H9 (cell line): Measurements from ENCODE around the gene OXER1. TPM values are rescaled to one million over a fixed set of nuclear protein-coding genes. Genes with fewer than 3 reads are reported as not detected.

ENCODE experiments used
- DNase-seq: peaks from one replicate; pipeline ENCODE4 v3.0.0-alpha.2; 2017
- H2AFZ ChIP-seq: one replicate; pipeline ENCODE4 v1.6.1; 2013; ENCODE audit warnings: mild to moderate bottlenecking, low read length, control low read depth, moderate library complexity
- H2AK5ac ChIP-seq: 2 replicates; pipeline ENCODE4 v1.6.1; 2013; ENCODE audit warnings: low read length, control low read depth, mixed read lengths; ENCODE audit not compliant: insufficient read length
- H2BK120ac ChIP-seq: one replicate; pipeline ENCODE4 v1.6.1; 2013; ENCODE audit warnings: low read depth, mild to moderate bottlenecking, low read length, control low read depth, inconsistent platforms; ENCODE audit not compliant: poor library complexity, severe bottlenecking
- H2BK12ac ChIP-seq: 2 replicates; pipeline ENCODE4 v1.6.1; 2013; ENCODE audit warnings: low read length, control low read depth, mixed read lengths, low read depth; ENCODE audit not compliant: insufficient read length
- H2BK15ac ChIP-seq: 2 replicates; pipeline ENCODE4 v1.6.1; 2013; ENCODE audit warnings: low read depth, low read length, control low read depth
- H2BK20ac ChIP-seq: one replicate; pipeline ENCODE4 v1.6.1; 2013; ENCODE audit warnings: low read depth, mild to moderate bottlenecking, low read length, control low read depth, inconsistent platforms; ENCODE audit not compliant: poor library complexity, severe bottlenecking
- H2BK5ac ChIP-seq: 2 replicates; pipeline ENCODE4 v1.6.1; 2013; ENCODE audit warnings: low read length, control low read depth, mixed read lengths; ENCODE audit not compliant: insufficient read length
- H3K14ac ChIP-seq: 2 replicates; pipeline ENCODE4 v1.6.1; 2013; ENCODE audit warnings: low read length, control low read depth; ENCODE audit not compliant: insufficient read depth
- H3K18ac ChIP-seq: 2 replicates; pipeline ENCODE4 v1.6.1; 2013; ENCODE audit warnings: low read depth, mild to moderate bottlenecking, mixed read lengths, low read length, control low read depth; ENCODE audit not compliant: insufficient read length
- H3K23ac ChIP-seq: 2 replicates; pipeline ENCODE4 v1.6.1; 2013; ENCODE audit warnings: low read length, control low read depth, mixed read lengths, low read depth; ENCODE audit not compliant: insufficient read length
- H3K23me2 ChIP-seq: 2 replicates; pipeline ENCODE4 v1.6.1; 2013; ENCODE audit warnings: low read depth, mild to moderate bottlenecking, mixed read lengths, low read length, control low read depth; ENCODE audit not compliant: insufficient read length, poor library complexity, severe bottlenecking
- H3K27ac ChIP-seq: 2 replicates; pipeline ENCODE4 v1.5.1; 2013; ENCODE audit warnings: low read length, control low read depth, mixed read lengths, low read depth; ENCODE audit not compliant: insufficient read length
- H3K27me3 ChIP-seq: 2 replicates; pipeline ENCODE4 v1.6.1; 2013; ENCODE audit warnings: low read length, control low read depth, inconsistent platforms; ENCODE audit not compliant: insufficient read depth
- H3K4ac ChIP-seq: 2 replicates; pipeline ENCODE4 v1.6.1; 2013; ENCODE audit warnings: low read depth, mild to moderate bottlenecking, control low read depth, inconsistent platforms, low read length, moderate library complexity
- H3K4me1 ChIP-seq: 2 replicates; pipeline ENCODE4 v1.6.1; 2013; ENCODE audit warnings: low read length, control low read depth, inconsistent platforms; ENCODE audit not compliant: insufficient read depth
- H3K4me2 ChIP-seq: 2 replicates; pipeline ENCODE4 v1.6.1; 2013; ENCODE audit warnings: low read length, control low read depth, mixed read lengths; ENCODE audit not compliant: insufficient read length, insufficient read depth
- H3K56ac ChIP-seq: 2 replicates; pipeline ENCODE4 v1.6.1; 2013; ENCODE audit warnings: low read depth, mild to moderate bottlenecking, mixed read lengths, low read length, control low read depth; ENCODE audit not compliant: insufficient read length
- H3K79me1 ChIP-seq: 2 replicates; pipeline ENCODE4 v1.6.1; 2013; ENCODE audit warnings: low read depth, mild to moderate bottlenecking, moderate library complexity, low read length, control low read depth, inconsistent platforms; ENCODE audit not compliant: insufficient read depth, poor library complexity, severe bottlenecking
- H3K79me2 ChIP-seq: 2 replicates; pipeline ENCODE4 v1.6.1; 2013; ENCODE audit warnings: low read length, control low read depth, inconsistent platforms; ENCODE audit not compliant: insufficient read depth
- H3K9ac ChIP-seq: 2 replicates; pipeline ENCODE4 v1.6.1; 2013; ENCODE audit warnings: low read length, control low read depth, mixed read lengths; ENCODE audit not compliant: insufficient read length; ENCODE audit errors: extremely low read depth
- H3K9me3 ChIP-seq: one replicate; pipeline ENCODE4 v1.6.1; 2013; ENCODE audit warnings: low read depth, low read length, inconsistent platforms; ENCODE audit not compliant: control insufficient read depth
- H3T11ph ChIP-seq: one replicate; pipeline ENCODE4 v1.6.1; 2013; ENCODE audit warnings: mild to moderate bottlenecking, low read length, control low read depth, inconsistent platforms
- H4K20me1 ChIP-seq: one replicate; pipeline ENCODE4 v1.6.1; 2013; ENCODE audit not compliant: control insufficient read depth, insufficient read length, insufficient read depth
- H4K5ac ChIP-seq: 2 replicates; pipeline ENCODE4 v1.6.1; 2013; ENCODE audit warnings: low read depth, mild to moderate bottlenecking, mixed read lengths, low read length, control low read depth; ENCODE audit not compliant: insufficient read length
- H4K8ac ChIP-seq: replicated peaks from 2 replicates; pipeline ENCODE4 v1.6.1; 2013; ENCODE audit warnings: low read length, control low read depth, mixed read lengths, low read depth; ENCODE audit not compliant: insufficient read length
- H4K91ac ChIP-seq: 2 replicates; pipeline ENCODE4 v1.6.1; 2013; ENCODE audit warnings: low read depth, mild to moderate bottlenecking, moderate library complexity, mixed read lengths, low read length, control low read depth; ENCODE audit not compliant: insufficient read length
- H3K27ac Mint-ChIP-seq, 3 experiments: 2 replicates in 2 of 3; 3 replicates in 1 of 3; pipeline ENCODE4 v1.8.0; 2020 to 2021; ENCODE audit warnings: mixed read lengths in 3 of 3, mild to moderate bottlenecking in 1 of 3, moderate library complexity in 1 of 3
- H3K27me3 Mint-ChIP-seq: 2 replicates; pipeline ENCODE4 v1.8.0; 2021; ENCODE audit warnings: low read depth, mild to moderate bottlenecking, moderate library complexity, mixed read lengths
- H3K36me3 Mint-ChIP-seq, 3 experiments: 2 replicates in 2 of 3; 3 replicates in 1 of 3; pipeline ENCODE4 v1.8.0; 2020 to 2021; ENCODE audit warnings: low read depth in 3 of 3, mixed read lengths in 3 of 3; ENCODE audit not compliant: insufficient read depth in 1 of 3
- H3K4me1 Mint-ChIP-seq, 2 experiments: 2 replicates each; pipeline ENCODE4 v1.8.0; 2020; ENCODE audit warnings: mixed read lengths in 2 of 2
- H3K4me3 Mint-ChIP-seq, 2 experiments: 2 replicates in 1 of 2; 3 replicates in 1 of 2; pipeline ENCODE4 v1.8.0; 2020 to 2021; ENCODE audit warnings: mild to moderate bottlenecking in 2 of 2, mixed read lengths in 2 of 2, moderate library complexity in 1 of 2
- H3K9me3 Mint-ChIP-seq, 2 experiments: 2 replicates in 1 of 2; 3 replicates in 1 of 2; pipeline ENCODE4 v1.8.0; 2020; ENCODE audit warnings: mild to moderate bottlenecking in 2 of 2, mixed read lengths in 2 of 2, moderate library complexity in 1 of 2
- CTCF ChIP-seq: fragments of 200-600 bp; sonication (generic); conservative IDR thresholded peaks from 3 replicates; pipeline ENCODE4 v1.8.0; 2021; ENCODE audit warnings: antibody characterized with exemption, mild to moderate bottlenecking
- WGBS: extraction: QIAGEN DNeasy Blood & Tissue Kit; methylation state at CpG from one replicate; pipeline ENCODE4 v1.1.7; 2013; ENCODE audit warnings: missing lambda C conversion rate, low lambda C conversion rate, mixed read lengths; ENCODE audit not compliant: insufficient read length; ENCODE audit errors: extremely low coverage; 5-methylcytosine and 5-hydroxymethylcytosine counted together
- total RNA-seq: library from RNA; stranded (reverse); gene quantifications from 2 replicates; pipeline ENCODE4 v1.2.1, GENCODE V29; 2021

Gene OXER1
- total RNA-seq, 1 experiment from 2014 or later = 1.6 TPM

GRCh38 chr2:42792087-42792582 is 28.2 kb upstream of the OXER1 start:
- Histone ChIP-seq H2AK5ac (no peak overlapping the region), H4K20me1 (no peaks in the 10 kb centered on the region), H3K23ac (no peak overlapping the region), H3K9me3 (no peaks in the 10 kb centered on the region), H3K18ac (no peak overlapping the region), H3K56ac (no peak overlapping the region), H3T11ph (no peak overlapping the region), H3K27me3 (peaks cover 7% of the 10 kb centered on the region; the same call in 1 of the 2 replicates), H2BK5ac (no peak overlapping the region), H4K5ac (no peak overlapping the region), H3K79me1 (no peaks in the 10 kb centered on the region), H3K9ac (no peak overlapping the region), H2BK20ac (no peak overlapping the region), H2BK15ac (no peak overlapping the region), H3K79me2 (no peaks in the 10 kb centered on the region), H2AFZ (no peak overlapping the region), H3K14ac (no peak overlapping the region), H4K91ac (no peak overlapping the region), H3K4ac (no peak overlapping the region), H3K27ac (no peak overlapping the region), H2BK120ac (no peak overlapping the region), H4K8ac (no peak overlapping the region), H3K4me2 (peak overlapping the region; percentile 51), H3K4me1 (no peaks in the 10 kb centered on the region), H3K23me2 (peaks cover 13% of the 10 kb centered on the region), H2BK12ac (no peak overlapping the region)
- TF ChIP-seq CTCF = no peak
- Mint-ChIP-seq H3K4me3 (peak overlapping the region; percentile 62 to 84), H3K27ac (no peak overlapping the region; a peak in 1 of 7 replicates), H3K4me1 (peaks cover 35 to 50% of the 10 kb centered on the region in 2 experiments), H3K27me3 (peaks cover 37% of the 10 kb centered on the region), H3K9me3 (no peaks in the 10 kb centered on the region), H3K36me3 (peaks cover 0 to 2% (median under 1%) of the 10 kb centered on the region in 3 experiments; a peak in 5 of 7 replicates)
- WGBS = no CpG with 5 or more reads among the region's 18 CpGs
- DNase-seq = no peak
